Cerebellar nuclear complex (tissue), 1 donor: ENCODE measurements around the gene NUDT19.
"Not testable (repeated sequence)": the region's sequence is repeated elsewhere in the genome, so short reads cannot be mapped to it uniquely, and the experiment has no call there.

Source experiments
- DNase-seq, 2 experiments: peaks; one replicate each; lab custom pipeline; 2025; lab: John Stamatoyannopoulos, UW

Gene NUDT19

DNA sequence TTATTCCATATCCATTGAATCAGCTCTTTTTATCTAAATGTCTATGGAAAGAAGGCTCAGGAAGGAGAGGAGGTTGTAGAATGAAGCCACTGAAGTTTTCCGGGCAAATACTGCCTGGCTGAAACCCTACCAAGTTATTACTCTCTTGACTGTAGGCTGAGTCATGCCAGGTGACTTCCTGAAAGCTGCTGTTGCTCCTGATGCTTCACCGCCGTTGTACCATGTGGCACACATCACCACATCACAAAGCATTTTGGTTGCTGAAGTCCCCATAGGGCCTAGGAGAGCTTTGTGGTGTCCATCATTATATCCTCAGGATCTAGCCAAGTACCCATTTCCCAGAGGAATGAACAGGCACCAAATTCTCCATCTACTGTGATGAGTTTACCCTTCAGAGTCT is 16.8 kb downstream of the NUDT19 start:
- DNase-seq: no peak

DNA sequence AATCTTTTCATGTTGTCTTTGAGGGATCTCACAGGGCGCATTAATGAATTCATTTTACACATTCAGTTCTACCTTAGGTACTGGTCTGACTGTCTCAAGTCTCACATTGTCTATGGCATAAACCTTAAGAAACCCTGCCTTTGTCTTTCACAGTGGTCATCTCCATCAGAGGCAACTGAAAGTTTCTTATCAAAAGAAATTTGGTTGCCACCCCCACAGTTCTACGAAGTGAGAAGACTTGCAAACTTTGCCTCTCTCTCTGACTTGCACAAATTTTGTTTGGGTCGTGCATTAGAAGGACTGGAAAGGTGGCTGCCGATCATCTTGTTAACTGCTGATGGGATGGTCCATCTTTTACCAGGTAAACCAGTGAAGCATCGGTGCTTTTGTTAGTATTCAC is 17.4 kb downstream of the NUDT19 start:
- no peak for DNase-seq

DNA sequence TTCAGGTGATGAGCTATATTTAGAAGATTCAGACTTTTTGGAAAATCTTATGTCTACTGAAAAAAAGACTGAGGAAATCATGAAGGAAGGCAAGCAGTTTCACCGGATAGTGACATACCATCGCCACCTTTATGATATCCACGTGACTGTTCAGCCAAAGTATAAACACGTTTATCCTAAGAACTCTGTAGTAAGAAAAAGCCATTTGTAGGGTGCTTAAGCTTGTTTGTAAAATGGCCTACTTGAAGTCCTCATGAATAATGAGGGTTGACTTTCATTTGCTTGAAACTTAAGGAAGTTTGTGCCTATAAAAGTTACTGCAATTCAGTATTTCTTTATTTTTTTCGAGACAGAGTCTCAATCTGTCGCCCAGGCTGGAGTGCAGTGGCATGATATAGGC is 20.1 kb downstream of the NUDT19 start:
- no peak for DNase-seq

DNA sequence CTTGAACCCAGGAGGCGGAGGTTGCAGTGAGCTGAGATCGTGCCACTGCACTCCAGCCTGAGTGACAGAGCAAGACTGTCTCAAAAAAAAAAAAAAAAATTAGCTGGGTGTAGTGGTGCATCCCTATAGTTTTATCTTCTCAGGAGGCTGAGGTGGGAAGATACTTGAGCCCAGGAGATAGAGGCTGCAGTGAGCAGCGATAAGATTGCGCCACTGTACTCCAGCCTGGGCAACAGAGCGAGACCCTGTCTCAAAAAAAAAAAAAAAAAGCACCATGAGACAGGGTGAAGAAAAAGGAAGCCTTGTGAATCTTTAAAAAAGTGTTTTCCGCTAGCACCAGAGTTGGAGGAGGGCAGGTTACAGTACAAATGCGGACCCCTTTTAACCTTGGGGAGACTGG is 24.6 kb downstream of the NUDT19 start:
- DNase-seq: not testable (repeated sequence)

DNA sequence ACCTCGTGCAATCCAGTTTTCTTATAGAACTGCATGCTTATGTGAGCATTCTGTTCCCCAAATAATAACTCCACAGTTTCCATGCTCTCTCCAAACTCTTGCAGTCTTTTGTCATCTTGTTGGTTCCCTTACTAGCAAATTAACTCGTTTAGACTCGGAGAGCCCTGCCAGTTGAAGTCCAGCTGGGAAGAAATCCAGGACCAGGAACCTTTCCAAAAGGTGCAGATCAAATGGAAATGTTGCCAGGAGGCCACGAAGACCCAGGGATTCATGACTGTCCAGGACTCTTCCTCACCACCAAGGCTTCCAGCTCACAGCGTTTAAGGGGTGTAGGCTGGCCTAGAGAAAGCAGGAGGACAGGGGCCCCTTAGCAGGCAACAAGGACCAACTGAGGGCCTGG is 25.9 kb downstream of the NUDT19 start:
- DNase-seq: peak in 1 of 2 experiments; percentile 3

DNA sequence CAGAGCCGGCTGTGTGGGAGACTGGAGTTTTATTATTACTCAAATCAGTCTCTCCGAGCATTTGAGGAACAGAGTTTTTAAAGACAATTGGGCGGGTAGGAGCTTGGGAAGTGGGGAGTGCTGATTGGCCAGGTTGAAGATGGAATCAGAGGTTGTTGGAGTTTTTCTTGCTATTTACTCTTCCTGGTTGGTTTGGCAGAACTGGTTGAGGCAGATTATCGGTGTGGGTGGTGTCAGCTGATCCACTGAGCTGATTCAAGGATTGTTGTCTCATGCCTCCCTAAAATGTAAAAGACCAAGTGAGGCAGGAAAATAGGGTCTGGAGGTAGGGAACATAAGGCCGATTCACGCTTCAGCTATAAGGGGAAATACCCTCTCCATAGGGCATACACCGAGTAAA is 26.7 kb downstream of the NUDT19 start:
- DNase-seq: no peak

DNA sequence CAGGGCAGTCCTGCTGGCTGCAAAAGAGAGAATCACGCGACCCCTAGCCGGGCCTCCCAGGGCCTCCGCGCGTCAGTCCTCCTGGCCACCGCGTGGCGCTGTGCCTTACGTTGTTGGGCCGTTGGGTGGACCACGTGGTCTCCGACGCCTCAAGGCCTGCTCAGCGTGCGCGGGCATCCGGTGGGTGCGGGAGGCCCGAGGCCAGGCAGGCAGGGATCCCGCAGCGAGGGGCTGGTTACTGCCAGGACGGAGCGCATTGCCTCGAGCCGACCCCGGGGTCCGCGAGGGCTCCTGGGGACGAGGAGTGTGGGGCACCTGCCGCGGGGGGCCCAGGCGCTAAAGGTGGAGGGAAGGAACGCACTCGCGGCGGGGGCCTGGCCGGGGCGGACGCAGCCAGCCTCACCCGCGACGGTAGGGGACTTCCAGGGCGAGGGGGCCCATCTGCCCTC is 28.0 kb downstream of the NUDT19 start, which contains the start of gene TDRD12:
TSS of gene TDRD12 (plus strand) at position 157 of the 449 bp plus-strand sequence. CDS start 306 bp downstream, outside the sequence.
- no peak for DNase-seq

DNA sequence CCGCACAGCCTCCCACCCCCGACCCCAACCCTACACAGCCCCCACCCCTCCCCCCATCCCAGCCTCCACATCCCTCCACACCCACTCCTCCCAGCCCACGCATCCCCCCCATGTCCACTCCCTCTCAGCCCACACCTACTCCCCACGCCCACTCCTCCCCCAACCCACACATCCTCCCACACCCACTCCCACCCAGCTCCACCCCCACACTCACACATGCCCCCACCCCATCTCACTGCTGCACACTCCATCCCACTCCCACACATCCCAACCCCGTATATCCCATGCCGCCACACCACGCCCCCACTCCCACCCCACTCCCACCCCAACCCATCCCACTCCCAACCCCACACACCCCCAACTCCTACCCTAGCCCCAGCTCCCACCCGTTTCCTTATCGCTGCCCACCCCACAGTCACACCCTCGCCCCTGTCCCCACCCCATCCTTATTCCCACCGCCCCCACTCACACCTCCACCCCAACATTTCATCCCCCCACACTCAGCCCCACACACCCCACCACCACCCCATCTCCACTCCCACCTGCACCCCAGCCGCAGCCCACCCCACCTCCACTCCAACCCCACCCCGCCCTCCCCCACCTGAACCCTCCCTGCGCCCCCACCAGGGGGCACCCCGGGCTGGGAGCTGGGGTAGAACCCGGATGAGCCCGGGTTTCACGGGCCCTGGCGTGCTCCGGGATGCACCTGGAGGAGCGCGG is 28.8 kb downstream of the NUDT19 start:
- DNase-seq: no peak

DNA sequence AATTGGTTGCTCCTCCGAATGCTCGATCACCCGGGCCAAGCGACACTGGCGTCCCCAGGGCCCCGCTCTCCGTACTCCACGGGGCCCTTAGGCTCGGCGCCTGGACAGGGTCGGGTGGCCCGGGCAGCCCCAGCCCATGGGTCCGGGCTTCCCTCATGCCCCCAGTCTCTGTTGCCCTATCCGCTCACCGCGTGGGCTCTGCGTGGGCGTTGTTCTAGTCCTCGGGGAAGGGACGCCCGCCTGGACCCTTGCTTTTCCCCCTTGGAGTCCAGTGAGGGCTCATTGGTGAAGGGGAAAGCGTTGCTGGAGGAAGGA is 29.3 kb downstream of the NUDT19 start:
- DNase-seq: no peak

DNA sequence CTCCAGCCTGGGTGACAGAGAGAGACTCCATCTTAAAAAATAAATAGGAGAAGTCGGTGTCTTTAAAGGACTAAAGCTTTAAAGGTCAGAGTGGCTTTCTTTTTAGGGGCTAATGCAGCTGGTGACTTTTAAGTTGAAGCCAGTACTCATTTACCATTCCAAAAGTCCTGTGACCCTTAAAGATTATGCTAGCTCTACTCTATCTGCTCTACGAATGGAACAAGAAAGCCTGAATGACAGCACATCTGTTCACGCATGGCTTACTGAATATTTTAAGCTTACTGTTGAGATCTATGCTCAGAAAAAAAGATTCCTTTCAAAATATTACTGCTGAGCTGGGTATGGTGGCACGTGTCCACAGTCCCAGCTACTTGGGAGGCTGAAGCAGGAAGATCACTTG is 44.3 kb downstream of the NUDT19 start:
- DNase-seq: no peak

DNA sequence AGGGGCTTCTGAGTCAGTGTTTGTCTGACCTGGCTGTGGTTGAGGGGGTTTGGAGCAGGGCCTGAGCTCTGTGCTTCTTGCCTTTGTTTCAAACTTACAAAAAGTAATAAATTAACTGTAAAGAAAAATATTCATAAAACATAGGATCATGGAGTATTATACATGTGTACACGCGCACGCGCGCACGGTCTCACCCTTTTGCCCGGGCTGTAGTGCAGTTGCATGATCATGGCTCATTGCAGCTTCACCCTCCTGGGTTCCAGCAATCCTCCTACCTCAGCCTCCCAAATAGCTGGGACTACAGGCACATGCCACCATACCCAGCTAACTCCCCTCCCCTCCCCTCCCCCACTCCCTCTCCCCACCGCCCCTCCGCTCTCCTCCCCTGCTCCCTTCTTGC is 51.4 kb downstream of the NUDT19 start:
- no peak for DNase-seq

DNA sequence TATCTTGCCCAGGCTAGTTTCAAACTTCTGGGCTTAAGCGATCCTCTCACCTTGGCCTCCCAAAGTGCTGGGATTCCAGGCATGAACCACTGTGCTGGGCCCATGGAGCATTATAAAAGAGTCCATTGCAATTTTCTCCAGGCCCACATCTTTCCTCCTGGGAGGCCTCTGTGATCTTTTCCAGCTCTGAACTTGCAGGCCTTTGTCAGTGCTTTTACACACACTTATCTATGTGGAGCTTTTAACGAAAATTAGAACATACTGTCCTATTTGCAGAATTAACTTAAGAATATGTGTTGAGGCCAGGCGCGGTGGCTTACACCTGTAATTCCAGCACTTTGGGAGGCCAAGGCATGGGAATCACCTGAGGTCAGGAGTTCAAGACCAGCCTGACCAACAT is 51.8 kb downstream of the NUDT19 start:
- DNase-seq: no peak

DNA sequence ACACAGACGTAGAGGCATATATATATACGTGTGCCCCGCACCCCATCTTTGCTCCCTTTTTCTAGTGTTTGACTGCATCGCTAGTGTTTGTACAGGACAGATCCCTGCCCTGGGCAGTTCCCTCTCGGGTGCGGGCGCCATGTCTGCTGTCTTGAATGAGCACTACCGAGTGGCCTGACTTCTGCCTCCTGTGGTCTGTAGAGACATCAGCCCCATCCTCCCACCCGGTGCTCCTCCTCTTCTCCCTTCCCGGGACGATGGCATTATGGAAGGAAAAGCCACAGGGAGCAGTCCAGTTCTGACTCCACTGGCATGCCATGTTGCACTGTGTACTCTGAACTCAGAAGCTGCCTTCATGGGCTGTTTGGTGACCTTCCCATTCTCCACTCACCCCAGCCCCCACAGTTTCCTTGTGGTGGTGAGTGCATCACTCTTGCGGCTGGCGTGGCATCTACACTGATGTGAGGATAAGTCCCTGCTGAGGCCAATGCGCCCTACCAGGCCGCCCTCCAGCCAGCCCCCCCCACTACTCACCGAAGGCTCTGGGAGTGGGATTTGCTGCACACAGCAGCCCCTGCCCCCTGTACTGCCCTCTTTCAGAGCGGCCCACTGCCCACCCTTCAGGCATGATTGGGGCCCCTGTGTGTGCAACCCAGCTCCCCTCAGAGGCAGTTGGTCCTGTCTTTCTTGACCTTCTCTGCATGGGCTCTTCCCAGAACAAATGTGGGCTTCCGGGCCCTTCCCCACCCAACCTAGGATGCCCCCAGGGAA is 53.1 kb downstream of the NUDT19 start:
- no peak for DNase-seq

DNA sequence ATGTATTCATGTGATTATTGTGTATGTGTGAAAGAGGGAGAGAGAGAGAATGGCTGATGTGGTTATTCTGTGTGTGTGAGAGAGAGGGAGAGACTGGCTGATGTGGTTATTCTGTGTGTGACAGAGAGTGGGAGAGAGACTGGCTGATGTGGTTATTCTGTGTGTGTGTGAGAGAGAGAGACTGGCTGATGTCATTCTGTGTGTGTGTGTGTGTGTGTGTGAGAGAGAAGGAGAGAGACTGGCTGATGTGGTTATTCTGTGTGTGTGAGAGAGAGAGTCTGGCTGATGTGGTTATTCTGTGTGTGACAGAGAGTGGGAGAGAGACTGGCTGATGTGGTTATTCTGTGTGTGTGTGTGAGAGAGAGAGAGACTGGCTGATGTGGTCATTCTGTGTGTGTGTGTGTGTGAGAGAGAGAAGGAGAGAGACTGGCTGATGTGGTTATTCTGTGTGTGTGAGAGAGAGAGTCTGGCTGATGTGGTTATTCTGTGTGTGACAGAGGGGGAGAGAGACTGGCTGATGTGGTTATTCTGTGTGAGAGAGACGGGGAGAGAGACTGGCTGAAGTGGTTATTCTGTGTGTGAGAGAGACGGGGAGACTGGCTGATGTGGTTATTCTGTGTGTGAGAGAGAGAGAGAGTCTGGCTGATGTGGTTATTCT is 54.1 kb downstream of the NUDT19 start:
- DNase-seq: not testable (repeated sequence)

DNA sequence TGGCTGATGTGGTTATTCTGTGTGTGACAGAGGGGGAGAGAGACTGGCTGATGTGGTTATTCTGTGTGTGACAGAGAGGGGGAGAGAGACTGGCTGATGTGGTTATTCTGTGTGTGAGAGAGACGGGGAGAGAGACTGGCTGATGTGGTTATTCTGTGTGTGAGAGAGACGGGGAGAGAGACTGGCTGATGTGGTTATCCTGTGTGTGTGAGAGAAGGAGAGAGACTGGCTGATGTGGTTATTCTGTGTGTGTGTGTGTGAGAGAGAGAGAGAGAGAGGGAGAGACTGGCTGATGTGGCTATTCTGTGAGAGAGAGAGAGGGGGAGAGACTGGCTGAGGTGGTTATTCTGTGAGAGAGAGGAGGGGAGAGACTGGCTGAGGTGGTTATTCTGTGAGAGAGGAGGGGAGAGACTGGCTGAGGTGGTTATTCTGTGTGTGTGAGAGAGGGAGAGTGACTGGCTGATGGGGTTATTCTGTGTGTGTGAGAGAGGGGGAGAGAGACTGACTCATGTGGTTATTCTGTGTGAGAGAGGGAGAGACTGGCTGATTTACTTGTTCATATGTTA is 55.1 kb downstream of the NUDT19 start:
- DNase-seq: not testable (repeated sequence)

DNA sequence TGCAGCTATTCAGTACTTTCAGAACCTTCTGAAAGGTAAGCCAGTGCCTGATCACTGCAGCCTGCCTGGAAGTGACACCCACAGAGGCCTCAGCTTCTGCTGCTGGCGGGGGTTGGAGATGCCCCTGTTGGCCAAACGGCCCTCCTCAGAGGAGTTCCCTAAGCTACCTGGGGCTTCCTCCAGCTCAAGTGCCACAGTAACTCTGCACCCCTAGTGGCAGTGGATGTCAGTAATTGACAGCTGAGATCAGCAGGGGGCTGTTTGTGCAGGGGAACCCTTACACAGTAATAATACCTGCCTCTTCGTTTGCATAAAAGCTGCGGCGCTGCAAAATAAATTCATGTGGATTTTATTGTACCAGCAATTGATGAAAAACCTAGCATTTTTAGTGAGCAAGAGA is 56.9 kb downstream of the NUDT19 start:
- no peak for DNase-seq

DNA sequence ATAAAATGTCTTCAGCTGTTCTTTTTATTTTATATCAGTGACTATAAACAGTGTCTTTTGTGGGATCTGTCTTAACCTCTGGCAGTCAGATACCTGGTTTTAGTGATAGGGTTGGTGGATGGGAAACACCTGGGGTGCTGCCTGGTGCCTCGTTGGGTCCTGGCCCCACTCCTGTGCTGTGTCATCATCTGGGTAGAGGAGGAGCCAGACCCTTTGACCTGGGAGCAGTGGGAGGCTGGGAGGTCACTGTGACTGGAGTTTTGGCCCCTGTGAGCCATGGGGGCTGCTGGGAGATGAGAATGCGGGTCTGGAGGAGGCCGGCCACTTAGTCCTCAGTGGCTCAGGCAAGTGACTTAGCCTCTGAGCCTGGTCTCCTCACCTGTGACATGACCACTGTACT is 57.3 kb downstream of the NUDT19 start:
- no peak for DNase-seq

DNA sequence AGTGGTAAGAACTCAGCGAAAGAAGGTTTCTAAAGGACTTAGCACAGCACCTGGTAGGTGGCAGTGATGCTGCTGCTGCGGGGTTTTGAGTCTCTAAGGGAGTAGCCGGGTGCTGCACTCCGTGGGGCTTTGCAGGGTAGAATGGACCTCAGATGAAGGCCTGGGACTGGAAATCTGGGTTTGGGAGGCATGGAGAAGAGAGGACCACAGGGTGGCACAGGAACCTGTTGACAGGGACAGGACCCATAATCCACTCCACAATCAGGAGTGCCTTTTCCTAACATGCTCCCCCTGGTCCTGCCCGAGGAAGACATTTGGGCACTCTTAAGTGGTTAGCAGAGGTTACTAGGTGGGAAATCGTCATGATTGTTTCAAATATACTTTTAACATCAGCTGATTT is 57.7 kb downstream of the NUDT19 start:
- DNase-seq: no peak

DNA sequence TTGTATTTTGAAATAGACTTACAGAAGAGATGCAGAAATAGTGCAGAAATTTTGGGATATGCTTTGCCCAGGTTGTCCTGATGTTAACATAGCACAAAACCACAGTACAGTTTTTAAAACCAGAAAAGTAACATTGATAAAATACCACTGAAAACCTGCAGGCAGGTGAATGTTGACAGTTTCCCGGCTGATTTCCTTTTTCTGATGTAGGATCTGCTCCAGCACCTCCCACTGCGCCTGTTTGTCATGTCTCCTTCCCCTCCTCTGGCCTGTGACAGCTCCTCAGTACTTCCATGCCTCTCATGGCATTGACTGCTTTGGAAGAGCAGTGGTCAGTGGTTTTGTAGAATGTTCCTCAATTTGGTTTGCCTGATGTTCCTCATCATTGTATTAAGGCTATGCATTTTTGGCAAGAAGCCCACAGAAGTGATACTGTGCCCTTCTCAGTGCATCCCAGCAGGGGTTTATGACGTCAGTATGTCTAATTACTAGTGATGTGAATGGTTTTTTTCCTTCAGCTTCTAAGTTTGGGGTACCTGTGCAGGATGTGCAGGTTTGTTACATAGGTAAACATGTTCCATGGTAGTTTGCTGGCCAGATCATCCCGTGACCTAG is 58.9 kb downstream of the NUDT19 start:
- no peak for DNase-seq

DNA sequence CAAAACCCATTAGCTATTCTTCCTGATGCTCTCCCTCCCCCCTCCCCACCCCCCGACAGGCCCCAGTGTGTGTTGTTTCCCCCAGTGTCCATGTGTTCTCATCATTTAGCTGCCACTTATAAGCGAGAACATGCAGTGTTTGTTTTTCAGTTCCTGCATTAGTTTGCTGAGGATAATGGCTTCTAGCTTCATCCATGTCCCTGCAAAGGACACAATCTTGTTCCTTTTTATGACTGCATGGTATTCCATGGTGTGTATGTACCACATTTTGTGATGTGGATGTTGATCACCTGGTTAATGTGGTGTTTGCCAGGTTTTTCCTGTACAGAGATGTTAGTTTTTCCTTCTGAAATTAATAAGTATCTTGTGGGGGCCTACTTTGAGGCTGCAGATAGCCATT is 59.4 kb downstream of the NUDT19 start:
- no peak for DNase-seq

DNA sequence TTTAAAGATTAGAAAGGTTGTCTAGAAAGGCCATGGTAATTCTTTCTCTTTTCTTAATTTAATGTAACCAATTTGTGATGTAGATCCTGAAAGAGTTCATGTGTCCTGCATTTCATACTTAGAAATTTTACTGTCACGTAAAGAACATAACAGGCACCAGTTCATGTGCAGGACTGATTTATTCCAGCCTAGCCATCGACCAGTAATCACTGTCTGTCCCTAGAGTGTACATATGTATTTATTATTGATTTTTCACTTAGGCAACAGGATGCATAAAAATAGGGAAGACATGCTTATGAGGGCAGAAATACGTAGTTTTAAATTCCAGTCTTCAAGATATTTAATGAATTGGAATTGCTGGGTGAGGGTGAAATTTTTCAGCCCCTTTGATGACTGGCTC is 65.6 kb downstream of the NUDT19 start:
- DNase-seq: no peak
